Measurements from ENCODE around the gene SAGE1.
"Not testable (repeated sequence)": the region's sequence is repeated elsewhere in the genome, so short reads cannot be mapped to it uniquely, and the experiment has no call there.

Gene SAGE1, protein sequence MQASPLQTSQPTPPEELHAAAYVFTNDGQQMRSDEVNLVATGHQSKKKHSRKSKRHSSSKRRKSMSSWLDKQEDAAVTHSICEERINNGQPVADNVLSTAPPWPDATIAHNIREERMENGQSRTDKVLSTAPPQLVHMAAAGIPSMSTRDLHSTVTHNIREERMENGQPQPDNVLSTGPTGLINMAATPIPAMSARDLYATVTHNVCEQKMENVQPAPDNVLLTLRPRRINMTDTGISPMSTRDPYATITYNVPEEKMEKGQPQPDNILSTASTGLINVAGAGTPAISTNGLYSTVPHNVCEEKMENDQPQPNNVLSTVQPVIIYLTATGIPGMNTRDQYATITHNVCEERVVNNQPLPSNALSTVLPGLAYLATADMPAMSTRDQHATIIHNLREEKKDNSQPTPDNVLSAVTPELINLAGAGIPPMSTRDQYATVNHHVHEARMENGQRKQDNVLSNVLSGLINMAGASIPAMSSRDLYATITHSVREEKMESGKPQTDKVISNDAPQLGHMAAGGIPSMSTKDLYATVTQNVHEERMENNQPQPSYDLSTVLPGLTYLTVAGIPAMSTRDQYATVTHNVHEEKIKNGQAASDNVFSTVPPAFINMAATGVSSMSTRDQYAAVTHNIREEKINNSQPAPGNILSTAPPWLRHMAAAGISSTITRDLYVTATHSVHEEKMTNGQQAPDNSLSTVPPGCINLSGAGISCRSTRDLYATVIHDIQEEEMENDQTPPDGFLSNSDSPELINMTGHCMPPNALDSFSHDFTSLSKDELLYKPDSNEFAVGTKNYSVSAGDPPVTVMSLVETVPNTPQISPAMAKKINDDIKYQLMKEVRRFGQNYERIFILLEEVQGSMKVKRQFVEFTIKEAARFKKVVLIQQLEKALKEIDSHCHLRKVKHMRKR

DNA sequence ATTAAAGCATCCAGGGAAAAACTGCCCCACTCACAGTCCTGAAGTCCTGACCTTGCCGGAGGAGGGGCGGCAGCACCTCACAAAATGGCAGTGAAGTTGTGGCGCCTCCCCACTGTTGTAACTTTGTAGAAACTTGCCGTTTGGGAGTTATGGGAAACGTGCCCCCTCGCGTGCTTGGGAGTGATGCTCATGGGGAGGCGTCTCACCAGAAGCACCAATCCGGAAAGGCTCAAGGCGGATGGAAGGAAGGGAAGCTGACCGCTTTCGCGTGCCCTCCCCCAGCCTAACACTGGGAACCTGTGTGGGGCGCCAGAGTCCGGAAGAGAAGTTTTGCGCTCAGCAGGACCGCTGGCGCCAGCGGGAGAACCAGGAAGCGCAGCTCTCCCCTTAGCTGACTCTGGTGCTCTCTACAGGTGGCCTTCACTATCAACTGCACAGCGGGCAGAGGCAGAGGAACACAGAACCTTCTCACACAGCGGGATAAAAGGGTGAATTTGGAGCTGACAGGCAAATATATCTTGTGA is at the start of gene SAGE1, which contains the start of gene CT45A10:
Gene SAGE1 (plus strand): TSS at position 423 of the 524 bp plus-strand sequence. CDS start 2,527 bp downstream, outside the sequence.
Gene CT45A10 (minus strand): TSS at position 151 of the 524 bp plus-strand sequence. CDS start 8,100 bp downstream, outside the sequence.
- no peak for DNase-seq

DNA sequence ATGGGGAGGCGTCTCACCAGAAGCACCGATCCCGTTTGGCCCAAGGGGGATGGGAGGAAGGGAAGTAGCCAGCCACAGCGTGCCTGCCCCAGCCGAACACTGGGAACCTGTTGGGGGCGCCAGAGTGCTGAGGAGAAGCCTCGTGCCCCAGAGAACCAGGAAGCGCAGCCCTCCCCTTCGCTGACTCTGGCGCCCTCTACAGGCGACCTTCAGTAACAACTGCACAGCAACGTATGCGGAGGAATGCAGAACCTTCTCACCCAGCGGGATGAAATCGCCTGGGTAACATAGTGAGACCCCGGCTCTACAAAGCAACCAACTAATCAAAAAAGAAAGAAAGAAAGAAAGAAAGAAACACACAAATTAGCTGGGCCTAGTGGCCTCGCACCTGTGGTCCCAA is 39.1 kb upstream of the SAGE1 start, which contains the start of gene CT45A8:
Gene CT45A8 (minus strand): TSS at position 101 of the 400 bp plus-strand sequence. CDS start 3,755 bp downstream, outside the sequence.
- not testable (repeated sequence) for DNase-seq

DNA sequence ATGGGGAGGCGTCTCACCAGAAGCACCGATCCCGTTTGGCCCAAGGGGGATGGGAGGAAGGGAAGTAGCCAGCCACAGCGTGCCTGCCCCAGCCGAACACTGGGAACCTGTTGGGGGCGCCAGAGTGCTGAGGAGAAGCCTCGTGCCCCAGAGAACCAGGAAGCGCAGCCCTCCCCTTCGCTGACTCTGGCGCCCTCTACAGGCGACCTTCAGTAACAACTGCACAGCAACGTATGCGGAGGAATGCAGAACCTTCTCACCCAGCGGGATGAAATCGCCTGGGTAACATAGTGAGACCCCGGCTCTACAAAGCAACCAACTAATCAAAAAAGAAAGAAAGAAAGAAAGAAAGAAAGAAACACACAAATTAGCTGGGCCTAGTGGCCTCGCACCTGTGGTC is 21.8 kb upstream of the SAGE1 start, which contains the start of gene CT45A9:
Gene CT45A9 (minus strand): TSS at position 101 of the 400 bp plus-strand sequence. CDS start 3,751 bp downstream, outside the sequence.
- DNase-seq = not testable (repeated sequence)

DNA sequence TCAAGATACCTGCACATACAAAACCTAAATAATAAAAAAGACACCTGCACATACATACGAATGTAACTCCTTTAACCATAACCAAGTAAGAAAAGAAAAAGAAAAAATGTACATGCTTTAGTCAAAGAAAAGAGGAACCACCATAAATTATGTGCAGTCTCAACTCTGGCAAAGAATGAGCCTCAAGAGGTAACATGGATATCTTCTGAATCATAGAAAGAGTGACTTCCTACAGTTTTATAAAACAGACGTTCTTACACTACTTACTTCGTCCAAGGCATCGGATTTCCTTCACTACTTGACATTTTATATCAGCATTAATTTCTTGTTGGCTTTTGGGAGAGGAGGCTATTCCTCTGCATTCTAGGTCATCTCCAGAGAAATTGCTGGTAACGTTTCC is 10.8 kb upstream of the SAGE1 start:
- DNase-seq = not testable (repeated sequence)

DNA sequence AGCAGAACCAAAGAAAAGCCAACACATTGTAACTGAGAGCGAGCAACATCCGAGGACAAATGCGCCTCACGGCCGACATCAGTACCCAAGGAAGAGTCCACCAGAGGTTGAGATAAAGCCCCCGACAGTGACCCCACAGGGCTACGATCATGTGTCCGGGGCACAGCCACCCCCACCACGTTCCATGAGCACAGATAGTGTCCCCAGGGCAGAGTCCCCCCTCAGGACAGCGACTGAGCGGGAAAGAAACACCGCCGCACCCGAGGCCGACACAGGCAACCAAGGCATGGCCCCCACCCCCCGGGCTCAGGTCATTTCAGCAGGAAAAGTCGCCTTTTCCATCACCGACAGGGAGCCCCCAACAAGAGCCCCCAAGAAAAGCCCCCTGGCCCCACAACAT is 5.3 kb upstream of the SAGE1 start:
- DNase-seq = not testable (repeated sequence)

DNA sequence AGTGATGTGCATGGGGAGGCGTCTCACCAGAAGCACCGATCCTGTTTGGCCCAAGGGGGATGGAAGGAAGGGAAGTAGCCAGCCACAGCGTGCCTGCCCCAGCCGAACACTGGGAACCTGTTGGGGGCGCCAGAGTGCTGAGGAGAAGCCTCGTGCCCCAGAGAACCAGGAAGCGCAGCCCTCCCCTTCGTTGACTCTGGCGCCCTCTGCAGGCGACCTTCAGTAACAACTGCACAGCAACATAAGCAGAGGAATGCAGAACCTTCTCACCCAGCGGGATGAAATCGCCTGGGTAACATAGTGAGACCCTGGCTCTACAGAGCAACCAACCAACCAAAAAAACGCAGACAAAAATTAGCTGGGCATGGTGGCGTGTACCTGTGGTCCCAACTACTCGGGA is 4.5 kb upstream of the SAGE1 start:
- peak in 1 of 2 donors; percentile 5 for DNase-seq

DNA sequence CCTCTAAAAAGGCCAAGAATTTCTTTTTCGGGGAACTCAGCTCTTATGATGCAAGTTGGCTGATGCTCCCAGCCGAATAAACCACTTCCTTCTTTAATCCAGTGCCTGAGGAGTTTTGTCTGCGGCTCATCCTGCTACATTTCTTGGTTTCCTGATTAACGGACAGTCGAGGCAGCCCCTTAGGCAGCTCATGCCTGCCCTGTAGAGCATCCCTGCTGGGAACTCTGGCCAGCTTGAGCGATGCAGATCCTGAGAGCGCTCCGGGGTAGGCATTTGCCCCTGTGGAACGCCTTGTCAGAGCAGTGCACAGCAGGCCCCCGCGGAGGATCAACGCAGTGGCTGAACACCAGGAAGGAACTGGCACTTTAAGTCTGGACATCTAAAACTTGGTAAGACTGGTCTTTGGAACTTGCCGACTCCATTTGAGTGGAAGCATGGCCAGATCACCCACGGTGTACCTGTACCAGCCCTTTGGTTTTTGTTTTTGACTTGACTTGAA is 3.4 kb upstream of the SAGE1 start:
- no peak for DNase-seq

DNA sequence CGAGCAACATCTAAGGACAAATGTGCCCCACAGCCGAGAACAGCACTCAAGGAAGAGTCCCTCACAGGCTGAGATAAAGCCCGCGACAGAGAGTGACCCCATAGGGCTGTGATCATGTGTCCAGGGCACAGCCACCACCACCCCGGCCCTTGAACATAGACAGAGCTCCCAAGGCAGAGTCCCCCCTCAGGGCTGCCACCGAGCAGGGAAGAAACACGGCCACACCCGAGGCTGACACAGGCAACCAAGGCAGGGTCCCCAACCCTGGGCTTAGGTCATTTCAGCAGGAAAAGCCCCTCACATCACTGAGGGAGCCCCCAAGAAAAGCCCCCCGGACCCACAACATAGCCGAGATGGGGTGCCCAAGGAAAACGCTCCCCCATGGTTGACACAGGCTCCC is 735 bp upstream of the SAGE1 start:
- no peak for DNase-seq

DNA sequence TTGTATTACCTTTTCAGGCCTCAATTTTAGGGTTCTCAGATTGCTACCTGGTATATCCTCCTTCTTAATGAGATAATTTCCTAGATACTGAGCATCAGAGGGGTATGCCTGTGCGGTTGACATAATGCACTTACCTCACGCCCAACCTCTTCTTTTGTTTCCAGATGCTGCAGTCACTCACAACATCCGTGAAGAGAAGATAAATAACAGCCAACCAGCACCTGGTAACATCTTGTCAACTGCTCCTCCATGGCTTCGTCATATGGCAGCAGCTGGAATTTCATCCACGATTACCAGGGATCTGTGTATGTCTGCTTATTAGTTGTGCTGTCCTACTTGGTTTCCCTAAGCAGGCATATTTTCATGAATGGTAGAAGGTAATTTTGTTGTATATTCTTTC is 16.7 kb downstream of the SAGE1 start:
- no peak for DNase-seq

DNA sequence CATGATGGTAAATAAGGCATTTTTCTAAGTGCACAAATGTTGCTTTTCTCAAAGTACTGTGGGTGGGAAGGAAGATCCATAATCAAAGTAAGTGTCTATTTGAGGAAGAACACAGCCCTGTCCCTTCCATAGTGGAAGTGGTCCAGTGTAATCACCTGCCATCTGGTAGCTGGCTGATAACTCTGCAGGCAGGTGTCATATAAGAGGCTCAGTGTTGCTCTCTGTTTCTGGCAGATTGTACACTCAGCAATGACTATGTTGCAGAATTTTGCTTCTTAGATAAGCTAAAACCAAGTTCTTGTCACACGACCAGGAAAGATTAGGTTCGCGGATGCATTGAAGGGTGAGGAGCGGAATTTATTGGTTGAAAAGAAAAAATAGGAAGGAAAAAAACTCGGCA is 20.9 kb downstream of the SAGE1 start:
- no peak for DNase-seq

DNA sequence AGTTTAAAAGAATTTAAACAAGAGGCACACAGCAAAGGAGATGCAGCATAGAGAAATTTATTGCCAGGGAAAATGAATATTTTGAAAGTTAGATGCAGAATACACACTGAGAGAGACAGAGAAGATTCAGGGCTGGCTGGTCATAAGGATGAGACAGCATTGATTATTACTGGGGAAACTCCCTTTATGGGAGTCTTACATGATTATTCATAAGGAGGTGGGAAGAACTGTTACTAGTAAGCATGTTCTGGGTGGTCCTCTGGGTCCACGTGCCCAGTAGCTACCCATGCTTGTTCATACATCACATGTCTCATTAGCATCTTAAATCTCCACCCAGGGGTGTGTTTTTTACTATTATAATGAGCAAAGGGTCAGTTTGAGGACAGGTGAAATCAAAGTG is 27.0 kb downstream of the SAGE1 start:
- not testable (repeated sequence) for DNase-seq

DNA sequence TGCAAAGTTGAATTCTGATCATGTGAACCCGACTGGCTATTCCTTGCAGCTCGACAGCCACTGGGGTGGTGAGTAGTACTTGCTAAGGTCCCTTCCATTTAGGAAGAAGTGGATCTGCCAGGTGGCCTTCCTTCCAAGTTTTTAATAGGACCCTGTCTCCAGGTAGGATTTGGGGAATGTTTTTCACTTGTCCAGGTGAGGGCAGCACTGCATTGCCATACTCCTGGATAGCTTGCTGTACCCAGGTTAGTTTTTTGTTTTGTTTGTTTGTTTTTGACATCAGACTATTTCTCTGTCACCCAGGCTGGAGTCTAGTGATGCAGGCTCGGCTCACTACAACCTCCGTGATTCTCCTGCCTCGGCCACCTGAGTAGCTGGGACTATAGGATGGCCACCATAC is 29.8 kb downstream of the SAGE1 start:
- no peak for DNase-seq

DNA sequence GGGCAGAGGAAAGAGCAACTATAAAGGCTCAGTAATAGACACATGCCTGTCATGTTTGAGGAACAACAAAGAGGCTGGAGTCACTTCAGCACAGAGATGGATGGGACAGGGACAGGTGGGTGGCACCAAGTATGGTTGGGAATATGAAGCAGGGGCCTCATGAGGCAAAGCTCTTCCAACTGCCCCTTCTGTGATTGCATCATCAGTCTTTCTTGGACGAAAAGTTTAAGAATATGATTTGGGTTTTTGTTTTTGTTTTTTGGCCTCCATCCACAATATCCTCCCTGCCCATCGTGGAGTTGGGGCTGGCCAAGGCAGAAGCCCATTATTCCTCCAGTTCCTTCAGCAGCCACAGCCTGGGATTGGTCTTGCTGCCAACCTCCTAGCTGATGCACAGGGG is 34.4 kb downstream of the SAGE1 start:
- no peak for DNase-seq

DNA sequence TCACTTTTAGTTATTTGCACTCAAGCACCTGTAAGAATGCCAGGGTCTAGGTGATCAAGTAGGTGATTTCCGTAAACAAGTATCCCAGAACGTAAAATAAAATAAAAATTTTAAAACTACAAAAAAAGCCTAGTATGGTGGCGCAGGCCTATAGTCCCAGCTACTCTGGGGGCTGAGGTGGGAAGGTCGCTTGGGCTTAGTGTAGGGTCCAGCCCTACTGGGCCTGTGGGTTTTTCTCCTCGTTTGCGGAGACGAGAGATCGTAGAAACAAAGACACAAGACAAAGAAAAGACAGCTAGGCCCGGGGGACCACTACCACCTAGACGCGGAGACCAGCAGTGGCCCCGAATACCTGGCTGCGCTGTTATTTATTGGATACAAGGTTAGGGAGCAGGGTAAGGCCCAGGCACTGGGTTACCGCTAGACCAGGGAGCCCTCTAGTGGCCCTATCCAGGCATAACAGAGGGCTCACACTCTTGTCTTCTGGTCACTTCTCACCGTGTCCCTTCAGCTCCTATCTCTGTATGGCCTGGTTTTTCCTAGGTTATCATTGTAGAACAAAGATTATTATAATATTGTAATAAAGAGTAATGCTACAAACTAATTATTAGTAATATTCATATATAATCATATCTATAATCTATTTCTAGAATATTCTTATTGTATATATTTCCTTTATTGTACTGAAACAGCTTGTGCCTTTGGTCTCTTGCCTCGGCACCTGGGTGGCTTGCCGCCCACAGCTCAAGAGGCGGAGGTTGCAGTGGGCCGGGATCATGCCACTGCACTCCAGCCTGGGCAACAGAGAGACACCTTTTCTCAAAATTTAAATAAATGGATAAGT is 38.4 kb downstream of the SAGE1 start:
- peak; percentile 1 to 35 for DNase-seq

DNA sequence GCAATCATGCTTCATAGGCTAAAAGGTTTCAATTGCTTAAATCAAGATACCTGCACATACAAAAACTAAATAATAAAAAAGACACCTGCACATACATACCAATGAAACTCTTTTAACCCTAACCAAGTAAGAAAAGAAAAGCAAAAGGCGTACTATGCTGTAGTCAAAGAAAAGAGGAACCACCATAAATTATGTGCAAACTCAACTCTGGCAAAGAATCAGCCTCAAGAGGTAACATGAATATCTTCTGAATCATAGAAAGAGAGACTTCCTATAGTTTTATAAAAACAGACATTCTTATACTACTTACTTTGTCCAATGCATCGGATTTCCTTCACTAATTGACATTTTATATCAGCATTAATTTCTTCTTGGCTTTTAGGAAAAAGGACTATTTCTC is 51.0 kb downstream of the SAGE1 start:
- DNase-seq = no peak

DNA sequence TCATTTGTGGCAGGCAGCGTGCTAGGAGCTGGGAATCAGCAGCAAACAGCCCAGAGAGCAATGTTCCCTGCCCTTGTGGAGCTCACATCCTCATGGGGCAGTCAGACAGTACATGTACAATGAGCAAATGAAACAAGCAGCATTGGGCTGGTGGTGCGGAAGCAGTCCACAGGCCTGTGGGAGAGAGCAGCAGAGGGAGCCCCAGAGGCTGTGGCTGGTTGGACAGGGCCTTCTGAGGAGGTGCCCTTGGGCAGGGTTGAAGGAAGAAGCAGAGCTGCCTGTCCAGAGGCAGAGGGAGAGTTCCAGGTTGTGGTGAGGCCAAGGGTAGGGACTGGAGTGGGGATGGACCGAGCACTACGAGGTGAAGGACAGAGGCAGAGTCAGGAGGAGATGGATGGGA is 57.8 kb downstream of the SAGE1 start:
- DNase-seq = no peak

Data from activated CD4-positive, alpha-beta T cell treated with anti-CD3 and anti-CD28 coated beads for 4 hours (primary cell).